Kidney (tissue), 22 donors: ENCODE measurements around the gene IL17REL. TPM values are rescaled to one million over a fixed set of nuclear protein-coding genes. Genes with fewer than 3 reads are reported as not detected.

ENCODE experiments used
- DNase-seq, 5 donors: peaks; one replicate each; pipeline ENCODE4 v3.0.0-alpha.2; 2013 to 2020
- FAIRE-seq: peaks from 2 replicates; lab custom pipeline; 2012; peaks lifted over from hg19 to GRCh38; lab: Jason Lieb, UNC
- H3K27ac ChIP-seq, 2 donors: one replicate each; pipeline ENCODE4 v1.7.0; 2013; ENCODE audit warnings: low read depth in 2 of 2, low read length in 2 of 2, inconsistent platforms in 1 of 2
- H3K27me3 ChIP-seq: one replicate; pipeline ENCODE4 v1.7.1; 2013; ENCODE audit warnings: low read length, inconsistent platforms; ENCODE audit not compliant: control insufficient read depth, insufficient read depth
- H3K36me3 ChIP-seq, 3 donors: one replicate each; pipeline versions ENCODE4 v1.7.0 to v1.7.1; 2013; ENCODE audit warnings: low read length in 3 of 3, control low read depth in 1 of 3, inconsistent platforms in 1 of 3; ENCODE audit not compliant: insufficient read depth in 3 of 3, control insufficient read depth in 2 of 3
- H3K4me1 ChIP-seq, 3 donors: one replicate each; pipeline versions ENCODE4 v1.7.0 to v1.7.1; 2013; ENCODE audit warnings: low read length in 3 of 3, inconsistent platforms in 1 of 3, low read depth in 1 of 3; ENCODE audit not compliant: control insufficient read depth in 2 of 3, insufficient read depth in 2 of 3
- H3K4me3 ChIP-seq, 3 donors: one replicate each; pipeline versions ENCODE4 v1.7.0 to v1.8.1; 2013; ENCODE audit warnings: low read length in 3 of 3, control low read depth in 1 of 3, inconsistent platforms in 1 of 3
- H3K9ac ChIP-seq, 3 donors: one replicate each; pipeline versions ENCODE4 v1.7.0 to v1.7.1; 2013; ENCODE audit warnings: low read length in 3 of 3, control low read depth in 1 of 3, inconsistent platforms in 1 of 3
- H3K9me3 ChIP-seq, 3 donors: one replicate each; pipeline versions ENCODE4 v1.7.0 to v1.7.1; 2013; ENCODE audit warnings: low read length in 3 of 3, control low read depth in 1 of 3, inconsistent platforms in 1 of 3; ENCODE audit not compliant: control insufficient read depth in 2 of 3, insufficient read depth in 1 of 3
- CTCF ChIP-seq: IDR thresholded peaks from 3 replicates; pipeline ENCODE4 v1.5.1; 2012; ENCODE audit warnings: mild to moderate bottlenecking, moderate library complexity, borderline replicate concordance; ENCODE audit not compliant: insufficient read depth; ENCODE audit errors: extremely low read depth
- intact Hi-C: fragments of 100-400 bp; cut with DNase I; formaldehyde crosslinking; loops from one replicate; pipeline ENCODE4 v1.11.1; 2022
- long read RNA-seq, 10 donors: library from polyadenylated mRNA in 1 of 10; unstranded in 1 of 10; transcript quantifications; one replicate each; pipeline ENCODE4 v2.0.0 and lab custom pipeline, GENCODE V29; 2021 to 2026
- polyA plus RNA-seq: library from polyadenylated mRNA; stranded (reverse); fragments of 350-450 nt; fragmentation: Illumina TruSeq; extraction: RNeasy Lipid Tissue Mini Kit (QIAGEN cat#74804); gene quantifications from one replicate; pipeline ENCODE4 v1.2.3, GENCODE V29; 2014; ENCODE audit warnings: low read depth, low replicate concordance; ENCODE audit not compliant: insufficient read depth
- total RNA-seq: library from RNA; stranded (reverse); fragmentation: NEBNext Ultra II Directional; extraction: Animal tissue kit (Norgen Biotek cat#: 25700); gene quantifications from one replicate; pipeline ENCODE4 v1.2.1, GENCODE V29; 2021
- donor health status: control.
- donor health status: control.
- donor health status: control.
- donor health status: control.
- donor health status: control.
- donor health status: DM: yes; HTN: yes; CAD: no.
- donor health status: Normal renal cell carcinoma (clear cell type).

The IL17REL gene
- total RNA-seq (0.16 TPM), polyA plus RNA-seq (not detected)
- long read RNA-seq, donor 1, result 0 reads
- long read RNA-seq, donor 2, result 0 reads
- long read RNA-seq, donor 3, result 0 reads
- long read RNA-seq, donor 4, result 0 reads
- long read RNA-seq, donor 5, result 0 reads
- long read RNA-seq, donor 6, result 0 reads
- long read RNA-seq, donor 7, result 0 reads
- long read RNA-seq, donor 8, result 0 reads
- long read RNA-seq, donor 9, result 0 reads
- long read RNA-seq, donor 10, result 0 reads

- no peaks in the 10 kb centered on the region for H3K36me3 ChIP-seq
- DNase-seq (peak in 3 of 5 donors; percentile 32 to 50 (median 42)), FAIRE-seq (no peak)
- H3K9ac ChIP-seq, result no peak within 1 kb of the TSS
- no peak within 1 kb of the TSS for H3K4me3 ChIP-seq
- intact Hi-C loops, result no loop called here
- no peak within 1 kb of the TSS for H3K27ac ChIP-seq
- no peaks in the 10 kb centered on the region for H3K9me3 ChIP-seq
- TF ChIP-seq CTCF, result no peak
- H3K4me1 ChIP-seq, result no peaks in the 10 kb centered on the region
- H3K27me3 ChIP-seq, result peaks cover 13% of the 10 kb centered on the region
Observed at GRCh38 chr22:50012211-50013181, at the start of gene IL17REL. Gene IL17REL (minus strand): TSS chr22:50012765. CDS start chr22:50012646, 119 bp downstream.

GRCh38 chr22:50061824-50062355 is 49.3 kb upstream of the IL17REL start:
- Histone ChIP-seq H3K4me3 (no peak overlapping the region), H3K27me3 (no peaks in the 10 kb centered on the region), H3K36me3 (no peaks in the 10 kb centered on the region), H3K27ac (no peak overlapping the region), H3K9ac (no peak overlapping the region), H3K9me3 (no peaks in the 10 kb centered on the region), H3K4me1 (peaks cover 0 to 2% (median 0%) of the 10 kb centered on the region in 3 donors)
- DNase-seq (peak in 1 of 5 donors; percentile 69), FAIRE-seq (no peak)
- no peak for TF ChIP-seq CTCF
- intact Hi-C loops, result no loop called here

GRCh38 chr22:50061141-50061823 is 48.7 kb upstream of the IL17REL start:
- Histone ChIP-seq H3K36me3 (no peaks in the 10 kb centered on the region), H3K27me3 (no peaks in the 10 kb centered on the region), H3K27ac (no peak overlapping the region), H3K4me3 (no peak overlapping the region), H3K4me1 (peaks cover 0 to 2% (median 0%) of the 10 kb centered on the region in 3 donors), H3K9me3 (no peaks in the 10 kb centered on the region), H3K9ac (no peak overlapping the region)
- FAIRE-seq (no peak), DNase-seq (peak in 1 of 5 donors; percentile 54)
- TF ChIP-seq CTCF, result no peak
- intact Hi-C loops, result no loop called here
